ENCODE data around the gene CDH13.

DNA sequence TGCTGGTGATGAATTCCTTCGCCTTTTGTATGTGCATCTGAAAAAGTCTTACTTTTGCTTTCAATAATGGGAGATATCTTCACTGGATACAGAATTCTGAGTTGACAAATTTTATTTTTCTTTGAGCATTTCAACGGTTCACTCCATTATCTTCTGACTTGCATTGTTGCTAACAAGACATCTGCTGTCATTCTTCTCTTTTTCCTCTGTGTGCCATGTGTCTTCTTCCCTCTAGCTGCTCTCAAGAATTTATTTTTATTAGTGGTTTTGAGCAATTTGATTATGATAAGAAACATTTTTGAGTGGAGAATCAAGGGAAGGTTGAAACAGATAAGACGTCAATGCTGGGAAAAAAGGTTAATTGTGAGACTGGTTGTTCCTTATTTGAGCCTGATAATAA lies 471.8 kb downstream of the CDH13 start:
- TF ChIP-seq, protein P1, sequence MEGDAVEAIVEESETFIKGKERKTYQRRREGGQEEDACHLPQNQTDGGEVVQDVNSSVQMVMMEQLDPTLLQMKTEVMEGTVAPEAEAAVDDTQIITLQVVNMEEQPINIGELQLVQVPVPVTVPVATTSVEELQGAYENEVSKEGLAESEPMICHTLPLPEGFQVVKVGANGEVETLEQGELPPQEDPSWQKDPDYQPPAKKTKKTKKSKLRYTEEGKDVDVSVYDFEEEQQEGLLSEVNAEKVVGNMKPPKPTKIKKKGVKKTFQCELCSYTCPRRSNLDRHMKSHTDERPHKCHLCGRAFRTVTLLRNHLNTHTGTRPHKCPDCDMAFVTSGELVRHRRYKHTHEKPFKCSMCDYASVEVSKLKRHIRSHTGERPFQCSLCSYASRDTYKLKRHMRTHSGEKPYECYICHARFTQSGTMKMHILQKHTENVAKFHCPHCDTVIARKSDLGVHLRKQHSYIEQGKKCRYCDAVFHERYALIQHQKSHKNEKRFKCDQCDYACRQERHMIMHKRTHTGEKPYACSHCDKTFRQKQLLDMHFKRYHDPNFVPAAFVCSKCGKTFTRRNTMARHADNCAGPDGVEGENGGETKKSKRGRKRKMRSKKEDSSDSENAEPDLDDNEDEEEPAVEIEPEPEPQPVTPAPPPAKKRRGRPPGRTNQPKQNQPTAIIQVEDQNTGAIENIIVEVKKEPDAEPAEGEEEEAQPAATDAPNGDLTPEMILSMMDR (IDR thresholded peaks at IDR 0.05): no peak
- no peak for TF ChIP-seq POLR2A (IDR thresholded peaks at IDR 0.05)
